H9 (cell line): ENCODE results near the gene SPATA6L. TPM values are rescaled to one million over a fixed set of nuclear protein-coding genes. Genes with fewer than 3 reads are reported as not detected.

Experiments
- DNase-seq: peaks from one replicate; pipeline ENCODE4 v3.0.0-alpha.2; 2017
- H2AFZ ChIP-seq: one replicate; pipeline ENCODE4 v1.6.1; 2013; ENCODE audit warnings: mild to moderate bottlenecking, low read length, control low read depth, moderate library complexity
- H2AK5ac ChIP-seq: 2 replicates; pipeline ENCODE4 v1.6.1; 2013; ENCODE audit warnings: low read length, control low read depth, mixed read lengths; ENCODE audit not compliant: insufficient read length
- H2BK120ac ChIP-seq: one replicate; pipeline ENCODE4 v1.6.1; 2013; ENCODE audit warnings: low read depth, mild to moderate bottlenecking, low read length, control low read depth, inconsistent platforms; ENCODE audit not compliant: poor library complexity, severe bottlenecking
- H2BK12ac ChIP-seq: 2 replicates; pipeline ENCODE4 v1.6.1; 2013; ENCODE audit warnings: low read length, control low read depth, mixed read lengths, low read depth; ENCODE audit not compliant: insufficient read length
- H2BK15ac ChIP-seq: 2 replicates; pipeline ENCODE4 v1.6.1; 2013; ENCODE audit warnings: low read depth, low read length, control low read depth
- H2BK20ac ChIP-seq: one replicate; pipeline ENCODE4 v1.6.1; 2013; ENCODE audit warnings: low read depth, mild to moderate bottlenecking, low read length, control low read depth, inconsistent platforms; ENCODE audit not compliant: poor library complexity, severe bottlenecking
- H2BK5ac ChIP-seq: 2 replicates; pipeline ENCODE4 v1.6.1; 2013; ENCODE audit warnings: low read length, control low read depth, mixed read lengths; ENCODE audit not compliant: insufficient read length
- H3K14ac ChIP-seq: 2 replicates; pipeline ENCODE4 v1.6.1; 2013; ENCODE audit warnings: low read length, control low read depth; ENCODE audit not compliant: insufficient read depth
- H3K18ac ChIP-seq: 2 replicates; pipeline ENCODE4 v1.6.1; 2013; ENCODE audit warnings: low read depth, mild to moderate bottlenecking, mixed read lengths, low read length, control low read depth; ENCODE audit not compliant: insufficient read length
- H3K23ac ChIP-seq: 2 replicates; pipeline ENCODE4 v1.6.1; 2013; ENCODE audit warnings: low read length, control low read depth, mixed read lengths, low read depth; ENCODE audit not compliant: insufficient read length
- H3K23me2 ChIP-seq: 2 replicates; pipeline ENCODE4 v1.6.1; 2013; ENCODE audit warnings: low read depth, mild to moderate bottlenecking, mixed read lengths, low read length, control low read depth; ENCODE audit not compliant: insufficient read length, poor library complexity, severe bottlenecking
- H3K27ac ChIP-seq: 2 replicates; pipeline ENCODE4 v1.5.1; 2013; ENCODE audit warnings: low read length, control low read depth, mixed read lengths, low read depth; ENCODE audit not compliant: insufficient read length
- H3K27me3 ChIP-seq: 2 replicates; pipeline ENCODE4 v1.6.1; 2013; ENCODE audit warnings: low read length, control low read depth, inconsistent platforms; ENCODE audit not compliant: insufficient read depth
- H3K4ac ChIP-seq: 2 replicates; pipeline ENCODE4 v1.6.1; 2013; ENCODE audit warnings: low read depth, mild to moderate bottlenecking, control low read depth, inconsistent platforms, low read length, moderate library complexity
- H3K4me1 ChIP-seq: 2 replicates; pipeline ENCODE4 v1.6.1; 2013; ENCODE audit warnings: low read length, control low read depth, inconsistent platforms; ENCODE audit not compliant: insufficient read depth
- H3K4me2 ChIP-seq: 2 replicates; pipeline ENCODE4 v1.6.1; 2013; ENCODE audit warnings: low read length, control low read depth, mixed read lengths; ENCODE audit not compliant: insufficient read length, insufficient read depth
- H3K56ac ChIP-seq: 2 replicates; pipeline ENCODE4 v1.6.1; 2013; ENCODE audit warnings: low read depth, mild to moderate bottlenecking, mixed read lengths, low read length, control low read depth; ENCODE audit not compliant: insufficient read length
- H3K79me1 ChIP-seq: 2 replicates; pipeline ENCODE4 v1.6.1; 2013; ENCODE audit warnings: low read depth, mild to moderate bottlenecking, moderate library complexity, low read length, control low read depth, inconsistent platforms; ENCODE audit not compliant: insufficient read depth, poor library complexity, severe bottlenecking
- H3K79me2 ChIP-seq: 2 replicates; pipeline ENCODE4 v1.6.1; 2013; ENCODE audit warnings: low read length, control low read depth, inconsistent platforms; ENCODE audit not compliant: insufficient read depth
- H3K9ac ChIP-seq: 2 replicates; pipeline ENCODE4 v1.6.1; 2013; ENCODE audit warnings: low read length, control low read depth, mixed read lengths; ENCODE audit not compliant: insufficient read length; ENCODE audit errors: extremely low read depth
- H3K9me3 ChIP-seq: one replicate; pipeline ENCODE4 v1.6.1; 2013; ENCODE audit warnings: low read depth, low read length, inconsistent platforms; ENCODE audit not compliant: control insufficient read depth
- H3T11ph ChIP-seq: one replicate; pipeline ENCODE4 v1.6.1; 2013; ENCODE audit warnings: mild to moderate bottlenecking, low read length, control low read depth, inconsistent platforms
- H4K20me1 ChIP-seq: one replicate; pipeline ENCODE4 v1.6.1; 2013; ENCODE audit not compliant: control insufficient read depth, insufficient read length, insufficient read depth
- H4K5ac ChIP-seq: 2 replicates; pipeline ENCODE4 v1.6.1; 2013; ENCODE audit warnings: low read depth, mild to moderate bottlenecking, mixed read lengths, low read length, control low read depth; ENCODE audit not compliant: insufficient read length
- H4K8ac ChIP-seq: replicated peaks from 2 replicates; pipeline ENCODE4 v1.6.1; 2013; ENCODE audit warnings: low read length, control low read depth, mixed read lengths, low read depth; ENCODE audit not compliant: insufficient read length
- H4K91ac ChIP-seq: 2 replicates; pipeline ENCODE4 v1.6.1; 2013; ENCODE audit warnings: low read depth, mild to moderate bottlenecking, moderate library complexity, mixed read lengths, low read length, control low read depth; ENCODE audit not compliant: insufficient read length
- H3K27ac Mint-ChIP-seq, 3 experiments: 2 replicates in 2 of 3; 3 replicates in 1 of 3; pipeline ENCODE4 v1.8.0; 2020 to 2021; ENCODE audit warnings: mixed read lengths in 3 of 3, mild to moderate bottlenecking in 1 of 3, moderate library complexity in 1 of 3
- H3K27me3 Mint-ChIP-seq: 2 replicates; pipeline ENCODE4 v1.8.0; 2021; ENCODE audit warnings: low read depth, mild to moderate bottlenecking, moderate library complexity, mixed read lengths
- H3K36me3 Mint-ChIP-seq, 3 experiments: 2 replicates in 2 of 3; 3 replicates in 1 of 3; pipeline ENCODE4 v1.8.0; 2020 to 2021; ENCODE audit warnings: low read depth in 3 of 3, mixed read lengths in 3 of 3; ENCODE audit not compliant: insufficient read depth in 1 of 3
- H3K4me1 Mint-ChIP-seq, 2 experiments: 2 replicates each; pipeline ENCODE4 v1.8.0; 2020; ENCODE audit warnings: mixed read lengths in 2 of 2
- H3K4me3 Mint-ChIP-seq, 2 experiments: 2 replicates in 1 of 2; 3 replicates in 1 of 2; pipeline ENCODE4 v1.8.0; 2020 to 2021; ENCODE audit warnings: mild to moderate bottlenecking in 2 of 2, mixed read lengths in 2 of 2, moderate library complexity in 1 of 2
- H3K9me3 Mint-ChIP-seq, 2 experiments: 2 replicates in 1 of 2; 3 replicates in 1 of 2; pipeline ENCODE4 v1.8.0; 2020; ENCODE audit warnings: mild to moderate bottlenecking in 2 of 2, mixed read lengths in 2 of 2, moderate library complexity in 1 of 2
- WGBS: extraction: QIAGEN DNeasy Blood & Tissue Kit; methylation state at CpG from one replicate; pipeline ENCODE4 v1.1.7; 2013; ENCODE audit warnings: missing lambda C conversion rate, low lambda C conversion rate, mixed read lengths; ENCODE audit not compliant: insufficient read length; ENCODE audit errors: extremely low coverage; 5-methylcytosine and 5-hydroxymethylcytosine counted together
- total RNA-seq: library from RNA; stranded (reverse); gene quantifications from 2 replicates; pipeline ENCODE4 v1.2.1, GENCODE V29; 2021
- TF ChIP-seq, protein P1 (sequence below): fragments of 200-600 bp; sonication (generic); conservative IDR thresholded peaks from 3 replicates; pipeline ENCODE4 v1.8.0; 2021; ENCODE audit warnings: antibody characterized with exemption, mild to moderate bottlenecking

Gene SPATA6L
- total RNA-seq, 1 experiment from 2014 or later, result 0.87 TPM

DNA sequence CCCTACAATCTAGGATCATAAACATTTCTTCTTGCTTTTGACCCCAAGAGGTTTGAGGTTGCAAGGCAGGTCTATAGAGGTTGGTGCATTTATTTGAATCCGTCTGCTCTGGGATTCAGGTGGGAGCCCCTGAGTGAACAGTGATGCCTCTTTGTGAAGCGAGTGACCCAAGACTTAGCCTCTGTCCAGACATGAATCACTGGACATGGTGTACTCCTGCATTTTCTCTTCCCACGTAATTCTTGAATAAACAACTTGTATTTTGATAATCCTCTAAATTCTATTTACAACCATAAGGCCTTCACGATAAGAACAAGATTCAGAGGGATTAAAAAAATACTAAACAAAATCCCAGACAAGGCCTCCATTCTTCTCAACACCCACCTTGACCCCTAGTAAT, 71.7 kb downstream of the SPATA6L start:
- H3K4me1 ChIP-seq, result peaks cover 4% of the 10 kb centered on the region; the same call in 1 of the 2 replicates
- no peaks in the 10 kb centered on the region for H3K27me3 ChIP-seq
- no peaks in the 10 kb centered on the region; a peak in 1 of 7 replicates for H3K36me3 Mint-ChIP-seq
- H2AK5ac ChIP-seq, result no peak overlapping the region
- no peak overlapping the region for H3K4me2 ChIP-seq
- H3K27me3 Mint-ChIP-seq, result no peaks in the 10 kb centered on the region
- no peak overlapping the region for H4K8ac ChIP-seq
- no peak overlapping the region for H4K91ac ChIP-seq
- no peak overlapping the region for H3K56ac ChIP-seq
- no peaks in the 10 kb centered on the region for H3K79me1 ChIP-seq
- no peak overlapping the region for H3K4ac ChIP-seq
- no peaks in the 10 kb centered on the region for H3K9me3 ChIP-seq
- H3K9me3 Mint-ChIP-seq, result no peaks in the 10 kb centered on the region
- WGBS, result no CpG with 5 or more reads among the region's 4 CpGs
- H2BK120ac ChIP-seq, result no peak overlapping the region
- H3K23ac ChIP-seq, result no peak overlapping the region
- TF ChIP-seq, protein P1, sequence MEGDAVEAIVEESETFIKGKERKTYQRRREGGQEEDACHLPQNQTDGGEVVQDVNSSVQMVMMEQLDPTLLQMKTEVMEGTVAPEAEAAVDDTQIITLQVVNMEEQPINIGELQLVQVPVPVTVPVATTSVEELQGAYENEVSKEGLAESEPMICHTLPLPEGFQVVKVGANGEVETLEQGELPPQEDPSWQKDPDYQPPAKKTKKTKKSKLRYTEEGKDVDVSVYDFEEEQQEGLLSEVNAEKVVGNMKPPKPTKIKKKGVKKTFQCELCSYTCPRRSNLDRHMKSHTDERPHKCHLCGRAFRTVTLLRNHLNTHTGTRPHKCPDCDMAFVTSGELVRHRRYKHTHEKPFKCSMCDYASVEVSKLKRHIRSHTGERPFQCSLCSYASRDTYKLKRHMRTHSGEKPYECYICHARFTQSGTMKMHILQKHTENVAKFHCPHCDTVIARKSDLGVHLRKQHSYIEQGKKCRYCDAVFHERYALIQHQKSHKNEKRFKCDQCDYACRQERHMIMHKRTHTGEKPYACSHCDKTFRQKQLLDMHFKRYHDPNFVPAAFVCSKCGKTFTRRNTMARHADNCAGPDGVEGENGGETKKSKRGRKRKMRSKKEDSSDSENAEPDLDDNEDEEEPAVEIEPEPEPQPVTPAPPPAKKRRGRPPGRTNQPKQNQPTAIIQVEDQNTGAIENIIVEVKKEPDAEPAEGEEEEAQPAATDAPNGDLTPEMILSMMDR, result no peak
- DNase-seq, result no peak
- no peaks in the 10 kb centered on the region for H3K79me2 ChIP-seq
- H2BK5ac ChIP-seq, result no peak overlapping the region
- no peak overlapping the region for H3K14ac ChIP-seq
- H2AFZ ChIP-seq, result no peak overlapping the region
- no peak overlapping the region for H3K9ac ChIP-seq
- H3K23me2 ChIP-seq, result no peaks in the 10 kb centered on the region
- H3K4me3 Mint-ChIP-seq, result no peak overlapping the region
- H2BK12ac ChIP-seq, result no peak overlapping the region
- H2BK20ac ChIP-seq, result no peak overlapping the region
- no peak overlapping the region for H3K27ac Mint-ChIP-seq
- peaks cover 15 to 16% of the 10 kb centered on the region in 2 experiments for H3K4me1 Mint-ChIP-seq
- no peak overlapping the region for H3K18ac ChIP-seq
- H2BK15ac ChIP-seq, result no peak overlapping the region
- no peaks in the 10 kb centered on the region for H4K20me1 ChIP-seq
- no peak overlapping the region for H4K5ac ChIP-seq
- no peak overlapping the region for H3T11ph ChIP-seq
- H3K27ac ChIP-seq, result no peak overlapping the region
